Neural crest cell (in vitro differentiated cells): ENCODE measurements around the gene RCN2. TPM values are rescaled to one million over a fixed set of nuclear protein-coding genes. Genes with fewer than 3 reads are reported as not detected.
A peak's percentile ranks its signal among the peaks of the same experiment; 100 is the strongest.

Experiments used
- DNase-seq: peaks from one replicate; pipeline ENCODE4 v3.0.0; 2021; ENCODE audit warnings: low read depth, mixed read lengths, low spot score
- H3K27ac Mint-ChIP-seq: one replicate; pipeline ENCODE4 v1.8.0; 2021; ENCODE audit warnings: mild to moderate bottlenecking, mixed read lengths; ENCODE audit not compliant: unreplicated experiment
- H3K27me3 Mint-ChIP-seq: 2 replicates; pipeline ENCODE4 v1.8.0; 2021; ENCODE audit warnings: low read depth, mild to moderate bottlenecking, mixed read lengths
- H3K36me3 Mint-ChIP-seq: 2 replicates; pipeline ENCODE4 v1.8.0; 2021; ENCODE audit warnings: low read depth, mild to moderate bottlenecking, mixed read lengths
- H3K4me1 Mint-ChIP-seq: 2 replicates; pipeline ENCODE4 v1.8.0; 2021; ENCODE audit warnings: mixed read lengths
- H3K4me3 Mint-ChIP-seq: one replicate; pipeline ENCODE4 v1.8.0; 2021; ENCODE audit warnings: mild to moderate bottlenecking, mixed read lengths
- H3K9me3 Mint-ChIP-seq: 2 replicates; pipeline ENCODE4 v1.8.0; 2021; ENCODE audit warnings: mixed read lengths
- CTCF ChIP-seq: fragments of 200-600 bp; sonication (generic); conservative IDR thresholded peaks from 2 replicates; pipeline ENCODE4 v1.5.0; 2021; ENCODE audit warnings: antibody characterized with exemption, mild to moderate bottlenecking
- total RNA-seq: library from RNA; stranded (reverse); gene quantifications from 2 replicates; pipeline ENCODE4 v1.2.1, GENCODE V29; 2021

RCN2 gene
- total RNA-seq, 1 donor from 2014 or later, result 159 TPM

GRCh38 chr15:77001351-77001750 is 69.8 kb downstream of the RCN2 start:
- H3K27ac Mint-ChIP-seq, result no peak overlapping the region
- no peaks in the 10 kb centered on the region for H3K9me3 Mint-ChIP-seq
- TF ChIP-seq CTCF, result no peak
- no peaks in the 10 kb centered on the region for H3K4me1 Mint-ChIP-seq
- no peak for DNase-seq
- no peak overlapping the region for H3K4me3 Mint-ChIP-seq
- H3K27me3 Mint-ChIP-seq, result no peaks in the 10 kb centered on the region
- H3K36me3 Mint-ChIP-seq, result no peaks in the 10 kb centered on the region

DNA sequence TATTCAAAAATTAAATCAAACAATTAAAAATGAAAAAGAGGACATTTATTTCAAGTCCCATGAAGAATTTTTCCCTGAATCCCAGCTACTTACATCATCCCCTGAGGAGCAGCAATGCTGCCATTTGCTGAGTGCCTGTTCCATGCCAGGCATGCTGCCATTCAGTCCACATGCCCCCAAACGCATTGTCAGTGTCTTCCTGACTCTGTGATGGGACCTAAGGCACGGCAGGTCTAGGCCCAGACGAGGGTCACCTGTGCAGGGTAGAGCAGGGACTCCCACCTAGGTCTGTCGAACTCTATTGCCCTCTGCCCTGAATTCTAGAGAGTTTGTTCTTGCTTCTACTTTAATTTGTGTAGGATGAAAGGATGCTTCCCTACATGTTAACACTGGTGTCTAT is 70.4 kb downstream of the RCN2 start:
- Mint-ChIP-seq H3K4me3 (no peak overlapping the region), H3K4me1 (no peaks in the 10 kb centered on the region)

GRCh38 chr15:77002436-77002835 is 70.9 kb downstream of the RCN2 start:
- TF ChIP-seq CTCF, result no peak

More for the DNA sequence above, 70.4 kb downstream of the RCN2 start:
- Mint-ChIP-seq H3K27ac (no peak overlapping the region), H3K36me3 (no peaks in the 10 kb centered on the region), H3K27me3 (no peaks in the 10 kb centered on the region), H3K9me3 (no peaks in the 10 kb centered on the region)
- no peak for TF ChIP-seq CTCF
- no peak for DNase-seq

DNA sequence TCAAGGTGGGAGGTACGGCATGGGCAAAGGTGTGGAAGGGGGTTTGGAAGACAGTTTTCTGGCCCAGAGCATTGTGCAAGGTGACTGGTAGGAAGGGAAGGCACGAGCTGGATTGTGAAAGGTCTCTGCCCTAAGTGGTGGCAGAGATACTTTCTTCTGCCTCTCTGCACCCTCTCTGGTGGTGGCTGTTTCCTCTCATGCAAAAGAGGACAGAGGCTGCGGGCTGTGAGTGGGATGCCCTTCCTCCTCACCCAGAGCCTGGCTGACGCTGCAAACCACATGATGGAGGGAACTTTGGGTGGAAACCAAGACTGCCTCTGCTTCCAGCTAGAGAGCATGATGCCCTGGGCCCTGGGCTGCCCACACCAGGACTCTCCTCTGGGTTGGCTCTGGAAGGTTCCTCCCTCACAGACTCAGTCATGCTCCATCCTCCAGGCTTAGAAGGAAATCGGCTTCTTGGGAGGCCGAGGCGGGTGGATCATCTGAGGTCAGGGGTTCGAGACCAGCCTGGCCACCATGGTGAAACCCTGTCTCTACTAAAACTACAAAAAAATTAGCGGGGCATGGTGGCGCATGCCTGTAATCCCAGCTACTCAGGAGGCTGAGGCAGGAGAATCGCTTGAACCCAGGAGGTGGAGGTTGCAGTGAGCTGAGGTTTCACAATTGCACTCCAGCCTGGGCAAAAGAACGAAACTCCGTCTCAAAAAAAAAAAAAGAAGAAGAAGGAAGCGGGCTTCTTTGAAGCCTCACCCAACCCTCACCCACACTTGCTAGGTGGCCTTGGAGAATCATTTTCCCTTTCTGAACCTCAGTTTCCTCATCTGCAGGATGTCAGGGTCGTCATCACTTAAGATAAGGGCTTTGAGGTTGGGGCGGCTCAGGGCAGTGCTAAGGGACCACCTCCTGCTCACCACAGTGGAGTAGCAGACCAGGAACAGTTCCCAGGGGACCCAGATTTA is 71.7 kb downstream of the RCN2 start:
- Mint-ChIP-seq H3K9me3 (no peaks in the 10 kb centered on the region), H3K4me3 (no peak overlapping the region), H3K27me3 (no peaks in the 10 kb centered on the region), H3K27ac (peak overlapping the region; percentile 83), H3K4me1 (no peaks in the 10 kb centered on the region), H3K36me3 (no peaks in the 10 kb centered on the region)
- TF ChIP-seq CTCF, result no peak
- DNase-seq, result no peak

More at GRCh38 chr15:77002436-77002835, 70.9 kb downstream of the RCN2 start:
- Mint-ChIP-seq H3K4me3 (no peak overlapping the region), H3K27ac (peak overlapping the region; percentile 83), H3K4me1 (no peaks in the 10 kb centered on the region), H3K27me3 (no peaks in the 10 kb centered on the region), H3K36me3 (no peaks in the 10 kb centered on the region), H3K9me3 (no peaks in the 10 kb centered on the region)
- DNase-seq, result no peak

Other genes with a start within 250 kb of the RCN2 start
- gene SCAPER, start 26.4 kb upstream of the RCN2 start, total RNA-seq, result 15.3 and 18.4 TPM in 2 replicates
- gene PSTPIP1, start 63.4 kb downstream of the RCN2 start, total RNA-seq, result 0.84 and 1.5 TPM in 2 replicates
- 258 and 259 TPM in 2 replicates for gene TSPAN3, start 139.4 kb downstream of the RCN2 start, total RNA-seq